SK-N-SH treated with all-trans-retinoic acid at 6 μM for 48 hours (cell line): ENCODE data around the gene FBXL19.

Experiments
- ATAC-seq: fragments of 200-7000 bp; cut with Tn5 transposase; 3 replicates; pipeline ENCODE4 v1.9.1; 2020; ENCODE audit warnings: mild to moderate bottlenecking, moderate library complexity
- ARNTL ChIP-seq: fragments of 450-650 bp; formaldehyde crosslinking; IDR thresholded peaks from 2 replicates; pipeline ENCODE4 v1.5.0; 2020; ENCODE audit warnings: low read depth, mild to moderate bottlenecking, moderate library complexity, borderline replicate concordance
- BACH2 ChIP-seq: fragments of 250-450 bp; sonication (Bioruptor Pico); IDR thresholded peaks from 2 replicates; pipeline ENCODE4 v1.9.0; 2021; ENCODE audit warnings: mild to moderate bottlenecking, borderline replicate concordance
- CSDC2 ChIP-seq: fragments of 250-450 bp; sonication (Bioruptor Pico); IDR thresholded peaks from 2 replicates; pipeline ENCODE4 v1.5.0; 2020; ENCODE audit warnings: mild to moderate bottlenecking, moderate library complexity
- ESRRG ChIP-seq: fragments of 250-450 bp; sonication (Bioruptor Pico); IDR thresholded peaks from 2 replicates; pipeline ENCODE4 v1.6.1; 2021; ENCODE audit warnings: mild to moderate bottlenecking
- GLIS3 ChIP-seq: fragments of 250-450 bp; sonication (Bioruptor Pico); IDR thresholded peaks from 2 replicates; pipeline ENCODE4 v1.5.0; 2020; ENCODE audit warnings: mild to moderate bottlenecking, moderate library complexity
- ISL1 ChIP-seq: fragments of 250-450 bp; sonication (Bioruptor Pico); IDR thresholded peaks from 2 replicates; pipeline ENCODE4 v2.1.2; 2022; ENCODE audit warnings: mild to moderate bottlenecking, moderate library complexity
- OSR1 ChIP-seq: fragments of 250-450 bp; sonication (Bioruptor Pico); IDR thresholded peaks from 2 replicates; pipeline ENCODE4 v1.8.0; 2022; ENCODE audit warnings: moderate library complexity, mild to moderate bottlenecking, inconsistent platforms
- PATZ1 ChIP-seq: fragments of 250-450 bp; sonication (Bioruptor Pico); IDR thresholded peaks from 2 replicates; pipeline ENCODE4 v1.8.0; 2020; ENCODE audit warnings: mild to moderate bottlenecking, moderate library complexity, borderline replicate concordance
- POU6F1 ChIP-seq: fragments of 250-450 bp; sonication (Bioruptor Pico); IDR thresholded peaks from 2 replicates; pipeline ENCODE4 v1.8.0; 2021; ENCODE audit warnings: low read depth, mild to moderate bottlenecking, moderate library complexity, borderline replicate concordance
- PPARA ChIP-seq: fragments of 250-450 bp; sonication (Bioruptor Pico); IDR thresholded peaks from 2 replicates; pipeline ENCODE4 v1.5.0; 2020; ENCODE audit warnings: mild to moderate bottlenecking, borderline replicate concordance
- RARB ChIP-seq: fragments of 250-450 bp; sonication (Bioruptor Pico); IDR thresholded peaks from 2 replicates; pipeline ENCODE4 v1.8.0; 2021; ENCODE audit warnings: mild to moderate bottlenecking, moderate library complexity
- SNAI2 ChIP-seq: fragments of 250-450 bp; sonication (Bioruptor Pico); IDR thresholded peaks from 2 replicates; pipeline ENCODE4 v1.5.0; 2020; ENCODE audit warnings: mild to moderate bottlenecking, moderate library complexity
- TCF4 ChIP-seq: fragments of 250-450 bp; sonication (Bioruptor Pico); IDR thresholded peaks from 2 replicates; pipeline ENCODE4 v1.8.0; 2021; ENCODE audit warnings: mild to moderate bottlenecking, moderate library complexity, borderline replicate concordance
- TOX ChIP-seq: fragments of 250-450 bp; sonication (Bioruptor Pico); IDR thresholded peaks from 2 replicates; pipeline ENCODE4 v1.8.0; 2021; ENCODE audit warnings: mild to moderate bottlenecking, moderate library complexity, borderline replicate concordance
- ZC3H10 ChIP-seq: fragments of 250-450 bp; sonication (Bioruptor Pico); IDR thresholded peaks from 2 replicates; pipeline ENCODE4 v1.5.1; 2021; ENCODE audit warnings: mild to moderate bottlenecking, moderate library complexity
- ZFP3 ChIP-seq: fragments of 250-450 bp; sonication (Bioruptor Pico); IDR thresholded peaks from 2 replicates; pipeline ENCODE4 v1.5.0; 2020; ENCODE audit warnings: mild to moderate bottlenecking, moderate library complexity
- ZFP30 ChIP-seq: fragments of 450-650 bp; formaldehyde crosslinking; IDR thresholded peaks from 2 replicates; pipeline ENCODE4 v1.5.0; 2022; ENCODE audit warnings: mild to moderate bottlenecking, moderate library complexity
- ZNF565 ChIP-seq: fragments of 450-650 bp; formaldehyde crosslinking; conservative IDR thresholded peaks from 2 replicates; pipeline ENCODE4 v1.5.0; 2020; ENCODE audit warnings: low read depth, mild to moderate bottlenecking, moderate library complexity
- ZNF8 ChIP-seq: fragments of 450-650 bp; formaldehyde crosslinking; IDR thresholded peaks from 2 replicates; pipeline ENCODE4 v1.5.0; 2020; ENCODE audit warnings: mild to moderate bottlenecking, moderate library complexity
- TF ChIP-seq, protein P1 (sequence below): fragments of 250-450 bp; sonication (Bioruptor Pico); IDR thresholded peaks from 2 replicates; pipeline ENCODE4 v1.5.0; 2020; ENCODE audit warnings: mild to moderate bottlenecking, moderate library complexity
- TF ChIP-seq, protein P2 (sequence below): fragments of 250-450 bp; sonication (Bioruptor Pico); IDR thresholded peaks from 2 replicates; pipeline ENCODE4 v1.5.1; 2021; ENCODE audit warnings: mild to moderate bottlenecking, moderate library complexity
- TF ChIP-seq, protein P3 (sequence below): fragments of 250-450 bp; sonication (Bioruptor Pico); IDR thresholded peaks from 2 replicates; pipeline ENCODE4 v1.5.1; 2020; ENCODE audit warnings: low read depth, mild to moderate bottlenecking, moderate library complexity

FBXL19 gene

DNA sequence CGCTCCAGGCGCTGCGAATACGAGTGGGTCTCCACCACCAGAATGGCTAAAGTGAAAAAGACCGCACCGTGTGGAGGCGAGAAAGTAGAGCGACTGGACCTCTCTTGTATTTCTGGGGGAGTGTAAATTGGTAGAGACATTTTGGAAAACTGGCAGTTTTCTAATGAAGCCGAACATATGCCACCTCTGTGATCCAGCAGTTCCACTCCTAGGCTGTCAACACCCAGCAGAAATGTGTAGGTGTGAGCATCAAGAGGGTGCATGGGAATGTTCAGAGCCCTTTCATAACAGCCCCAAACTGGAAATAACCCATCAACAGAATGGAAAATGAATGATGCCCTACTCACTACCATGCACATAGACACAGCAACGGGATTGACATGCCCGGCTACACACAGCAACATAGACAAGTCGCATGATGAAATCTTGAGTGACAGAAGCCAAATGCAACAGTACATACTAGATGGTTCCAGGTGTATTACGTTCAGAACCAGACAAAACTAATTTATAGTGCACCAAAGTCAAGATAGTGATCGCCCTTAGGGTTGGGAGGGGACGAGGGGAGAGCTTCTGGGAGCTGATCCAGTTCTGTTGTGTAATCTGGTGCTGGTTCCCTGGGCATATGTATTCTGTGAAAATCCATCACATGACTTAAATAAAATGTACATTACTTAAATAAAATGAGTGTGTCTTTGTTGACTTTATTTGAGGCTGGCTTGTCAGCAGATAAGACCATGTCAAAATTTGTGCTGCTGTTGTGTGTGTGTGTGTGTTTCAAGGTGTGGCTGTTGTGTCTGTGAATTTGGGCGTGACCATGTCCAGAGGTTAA is 28.6 kb upstream of the FBXL19 start:
- no peak for TF ChIP-seq PPARA (CRISPR knock-in tag)
- TF ChIP-seq TCF4: no peak
- TF ChIP-seq ARNTL (CRISPR knock-in tag): no peak
- TF ChIP-seq POU6F1 (CRISPR knock-in tag): no peak
- TF ChIP-seq GLIS3: no peak
- TF ChIP-seq, protein P1, sequence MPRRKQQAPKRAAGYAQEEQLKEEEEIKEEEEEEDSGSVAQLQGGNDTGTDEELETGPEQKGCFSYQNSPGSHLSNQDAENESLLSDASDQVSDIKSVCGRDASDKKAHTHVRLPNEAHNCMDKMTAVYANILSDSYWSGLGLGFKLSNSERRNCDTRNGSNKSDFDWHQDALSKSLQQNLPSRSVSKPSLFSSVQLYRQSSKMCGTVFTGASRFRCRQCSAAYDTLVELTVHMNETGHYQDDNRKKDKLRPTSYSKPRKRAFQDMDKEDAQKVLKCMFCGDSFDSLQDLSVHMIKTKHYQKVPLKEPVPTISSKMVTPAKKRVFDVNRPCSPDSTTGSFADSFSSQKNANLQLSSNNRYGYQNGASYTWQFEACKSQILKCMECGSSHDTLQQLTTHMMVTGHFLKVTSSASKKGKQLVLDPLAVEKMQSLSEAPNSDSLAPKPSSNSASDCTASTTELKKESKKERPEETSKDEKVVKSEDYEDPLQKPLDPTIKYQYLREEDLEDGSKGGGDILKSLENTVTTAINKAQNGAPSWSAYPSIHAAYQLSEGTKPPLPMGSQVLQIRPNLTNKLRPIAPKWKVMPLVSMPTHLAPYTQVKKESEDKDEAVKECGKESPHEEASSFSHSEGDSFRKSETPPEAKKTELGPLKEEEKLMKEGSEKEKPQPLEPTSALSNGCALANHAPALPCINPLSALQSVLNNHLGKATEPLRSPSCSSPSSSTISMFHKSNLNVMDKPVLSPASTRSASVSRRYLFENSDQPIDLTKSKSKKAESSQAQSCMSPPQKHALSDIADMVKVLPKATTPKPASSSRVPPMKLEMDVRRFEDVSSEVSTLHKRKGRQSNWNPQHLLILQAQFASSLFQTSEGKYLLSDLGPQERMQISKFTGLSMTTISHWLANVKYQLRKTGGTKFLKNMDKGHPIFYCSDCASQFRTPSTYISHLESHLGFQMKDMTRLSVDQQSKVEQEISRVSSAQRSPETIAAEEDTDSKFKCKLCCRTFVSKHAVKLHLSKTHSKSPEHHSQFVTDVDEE (CRISPR knock-in tag): no peak
- TF ChIP-seq CSDC2 (CRISPR knock-in tag): no peak
- TF ChIP-seq OSR1: no peak
- TF ChIP-seq ZFP30 (CRISPR knock-in tag): no peak
- no peak for TF ChIP-seq ZFP3 (CRISPR knock-in tag)
- no peak for TF ChIP-seq ZC3H10
- TF ChIP-seq ESRRG (CRISPR knock-in tag): no peak
- TF ChIP-seq TOX (CRISPR knock-in tag): no peak
- no peak for TF ChIP-seq ZNF8 (CRISPR knock-in tag)
- no peak for TF ChIP-seq ISL1 (CRISPR knock-in tag)
- TF ChIP-seq RARB (CRISPR knock-in tag): no peak
- TF ChIP-seq SNAI2: no peak
- no peak for TF ChIP-seq PATZ1 (CRISPR knock-in tag)
- no peak for TF ChIP-seq BACH2 (CRISPR knock-in tag)
- no peak for ATAC-seq

DNA sequence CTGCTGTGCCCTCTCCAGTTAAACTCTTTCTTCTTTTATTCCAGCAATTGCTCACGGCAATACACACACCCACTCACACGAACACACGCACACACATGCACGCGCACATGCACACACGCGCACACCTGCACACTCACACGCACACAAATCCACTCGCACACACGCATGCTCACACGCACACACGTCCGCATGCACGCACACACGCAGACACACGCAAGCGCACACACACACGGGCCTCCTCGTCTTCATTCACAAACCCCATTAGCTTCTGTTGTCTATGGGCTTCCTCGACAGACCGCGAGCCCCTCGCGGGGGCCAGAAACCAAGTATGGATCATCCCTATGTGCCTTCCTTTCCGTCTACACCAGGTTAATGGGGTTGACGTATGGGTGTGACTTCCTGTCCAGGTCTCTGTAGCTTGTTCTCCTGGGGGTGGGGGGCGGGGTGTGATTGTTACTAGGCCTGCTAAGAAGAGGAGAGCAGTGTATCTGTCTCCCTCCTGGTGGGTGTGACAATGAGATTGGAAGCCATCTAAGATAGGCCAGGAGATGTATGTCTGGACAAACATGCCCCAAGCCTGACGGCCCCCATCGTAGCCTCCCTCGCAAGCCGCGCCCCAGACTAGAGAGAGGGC is 27.6 kb upstream of the FBXL19 start:
- no peak for ATAC-seq
- TF ChIP-seq PPARA (CRISPR knock-in tag) (no peak), ZFP30 (CRISPR knock-in tag) (no peak), GLIS3 (no peak), RARB (CRISPR knock-in tag) (no peak), ESRRG (CRISPR knock-in tag) (no peak), SNAI2 (no peak), ZNF565 (CRISPR knock-in tag) (no peak), ZNF8 (CRISPR knock-in tag) (no peak), TOX (CRISPR knock-in tag) (no peak)
- TF ChIP-seq, protein P2, sequence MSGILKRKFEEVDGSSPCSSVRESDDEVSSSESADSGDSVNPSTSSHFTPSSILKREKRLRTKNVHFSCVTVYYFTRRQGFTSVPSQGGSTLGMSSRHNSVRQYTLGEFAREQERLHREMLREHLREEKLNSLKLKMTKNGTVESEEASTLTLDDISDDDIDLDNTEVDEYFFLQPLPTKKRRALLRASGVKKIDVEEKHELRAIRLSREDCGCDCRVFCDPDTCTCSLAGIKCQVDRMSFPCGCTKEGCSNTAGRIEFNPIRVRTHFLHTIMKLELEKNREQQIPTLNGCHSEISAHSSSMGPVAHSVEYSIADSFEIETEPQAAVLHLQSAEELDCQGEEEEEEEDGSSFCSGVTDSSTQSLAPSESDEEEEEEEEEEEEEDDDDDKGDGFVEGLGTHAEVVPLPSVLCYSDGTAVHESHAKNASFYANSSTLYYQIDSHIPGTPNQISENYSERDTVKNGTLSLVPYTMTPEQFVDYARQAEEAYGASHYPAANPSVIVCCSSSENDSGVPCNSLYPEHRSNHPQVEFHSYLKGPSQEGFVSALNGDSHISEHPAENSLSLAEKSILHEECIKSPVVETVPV (CRISPR knock-in tag): no peak
- TF ChIP-seq, protein P3, sequence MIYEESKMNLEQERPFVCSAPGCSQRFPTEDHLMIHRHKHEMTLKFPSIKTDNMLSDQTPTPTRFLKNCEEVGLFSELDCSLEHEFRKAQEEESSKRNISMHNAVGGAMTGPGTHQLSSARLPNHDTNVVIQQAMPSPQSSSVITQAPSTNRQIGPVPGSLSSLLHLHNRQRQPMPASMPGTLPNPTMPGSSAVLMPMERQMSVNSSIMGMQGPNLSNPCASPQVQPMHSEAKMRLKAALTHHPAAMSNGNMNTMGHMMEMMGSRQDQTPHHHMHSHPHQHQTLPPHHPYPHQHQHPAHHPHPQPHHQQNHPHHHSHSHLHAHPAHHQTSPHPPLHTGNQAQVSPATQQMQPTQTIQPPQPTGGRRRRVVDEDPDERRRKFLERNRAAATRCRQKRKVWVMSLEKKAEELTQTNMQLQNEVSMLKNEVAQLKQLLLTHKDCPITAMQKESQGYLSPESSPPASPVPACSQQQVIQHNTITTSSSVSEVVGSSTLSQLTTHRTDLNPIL (CRISPR knock-in tag): no peak
- TF ChIP-seq, protein P1 (CRISPR knock-in tag): no peak
- TF ChIP-seq, all 23 proteins: peak for 0
